ENCODE measurements around the gene RC3H2. TPM values are rescaled to one million over a fixed set of nuclear protein-coding genes. Genes with fewer than 3 reads are reported as not detected.

RC3H2 gene
- 89.2 and 130 TPM in 2 replicates for total RNA-seq
- 25.4 TPM for polyA plus RNA-seq (2012)

- DNase-seq (ENCODE audit: low read depth) = peak; percentile 100
Observed at GRCh38 chr9:122904823-122905710, at the start of gene RC3H2. TSS of gene RC3H2 (minus strand) at chr9:122905359. CDS start at chr9:122897509, 7,850 bp downstream.

- DNase-seq (ENCODE audit: low read depth) = no peak
Observed at GRCh38 chr9:122954253-122954691, 49.1 kb upstream of the RC3H2 start.

GRCh38 chr9:122951056-122951455 lies 45.9 kb upstream of the RC3H2 start:
- no peak for DNase-seq (ENCODE audit: low read depth)

- DNase-seq (ENCODE audit: low read depth) = no peak
Observed at GRCh38 chr9:122950263-122950662, 45.1 kb upstream of the RC3H2 start.

- DNase-seq (ENCODE audit: low read depth) = no peak
Observed at GRCh38 chr9:122949696-122950095, 44.5 kb upstream of the RC3H2 start.

- no peak for DNase-seq (ENCODE audit: low read depth)
Observed at GRCh38 chr9:122948313-122948712, 43.2 kb upstream of the RC3H2 start.

- DNase-seq (ENCODE audit: low read depth) = no peak
Observed at GRCh38 chr9:122946461-122947005, 41.4 kb upstream of the RC3H2 start.

- DNase-seq (ENCODE audit: low read depth) = no peak
Observed at GRCh38 chr9:122944960-122945888, 40.1 kb upstream of the RC3H2 start.

GRCh38 chr9:122941582-122942234 lies 36.5 kb upstream of the RC3H2 start:
- peak; percentile 64 for DNase-seq (ENCODE audit: low read depth)

GRCh38 chr9:122940749-122941581 lies 35.8 kb upstream of the RC3H2 start, which contains the start of gene RABGAP1:
TSS of gene RABGAP1 (plus strand) at chr9:122941020. CDS start at chr9:122957060, 16,040 bp downstream.
- DNase-seq (ENCODE audit: low read depth) = peak; percentile 99

- DNase-seq (ENCODE audit: low read depth) = no peak
Observed at GRCh38 chr9:122940454-122940748, 35.2 kb upstream of the RC3H2 start.

GRCh38 chr9:122939601-122940000 lies 34.4 kb upstream of the RC3H2 start:
- DNase-seq (ENCODE audit: low read depth) = no peak

- no peak for DNase-seq (ENCODE audit: low read depth)
Observed at GRCh38 chr9:122936883-122937282, 31.7 kb upstream of the RC3H2 start.

GRCh38 chr9:122936464-122936863 lies 31.3 kb upstream of the RC3H2 start:
- no peak for DNase-seq (ENCODE audit: low read depth)

GRCh38 chr9:122931226-122932121 lies 26.3 kb upstream of the RC3H2 start, which contains the start of gene ZBTB26:
TSS of gene ZBTB26 (minus strand) at chr9:122931512. CDS start at chr9:122919934, 11,578 bp downstream.
- peak; percentile 98 for DNase-seq (ENCODE audit: low read depth)

GRCh38 chr9:122930541-122931225 lies 25.5 kb upstream of the RC3H2 start:
- no peak for DNase-seq (ENCODE audit: low read depth)

GRCh38 chr9:122929796-122930354 lies 24.7 kb upstream of the RC3H2 start:
- DNase-seq (ENCODE audit: low read depth) = no peak

GRCh38 chr9:122923947-122924346 lies 18.8 kb upstream of the RC3H2 start:
- DNase-seq (ENCODE audit: low read depth) = no peak
